ENCODE results near the gene BOK.

Gene BOK

GRCh38 chr2:241618296-241618805 is 59.8 kb downstream of the BOK start:
- Histone ChIP-seq H3K27ac (no peak overlapping the region), H3K27me3 (no peaks in the 10 kb centered on the region), H3K4me3 (no peak overlapping the region), H3K36me3 (peaks cover 0 to 12% (median 5%) of the 10 kb centered on the region in 3 donors), H3K4me1 (peaks cover 0 to 9% (median 2%) of the 10 kb centered on the region in 4 donors), H3K9me3 (no peaks in the 10 kb centered on the region)
- DNase-seq = no peak
- no peak for TF ChIP-seq CTCF (IDR thresholded peaks at IDR 0.05)
- intact Hi-C loops (cut with DNase I; ENCODE audit: low total_unique reads) = no loop called here

- no peaks in the 10 kb centered on the region for H3K27me3 ChIP-seq
- no peaks in the 10 kb centered on the region for H3K9me3 ChIP-seq
- H3K27ac ChIP-seq = no peak overlapping the region
- H3K4me3 ChIP-seq = no peak overlapping the region
- peaks cover 0 to 12% (median 5%) of the 10 kb centered on the region in 3 donors for H3K36me3 ChIP-seq
- peaks cover 0 to 9% (median 2%) of the 10 kb centered on the region in 4 donors for H3K4me1 ChIP-seq
- no peak for TF ChIP-seq CTCF (IDR thresholded peaks at IDR 0.05)
- intact Hi-C loops (cut with DNase I; ENCODE audit: low total_unique reads) = no loop called here
- no peak for DNase-seq
Observed at GRCh38 chr2:241618829-241619228, 60.3 kb downstream of the BOK start.

GRCh38 chr2:241619597-241620418 is 61.3 kb downstream of the BOK start:
- H3K4me1 ChIP-seq = peaks cover 0 to 9% (median 2%) of the 10 kb centered on the region in 4 donors
- no peak overlapping the region for H3K4me3 ChIP-seq
- no peaks in the 10 kb centered on the region for H3K27me3 ChIP-seq
- TF ChIP-seq CTCF (IDR thresholded peaks at IDR 0.05) = no peak
- intact Hi-C loops (cut with DNase I; ENCODE audit: low total_unique reads) = no loop called here
- peaks cover 0 to 12% (median 5%) of the 10 kb centered on the region in 3 donors for H3K36me3 ChIP-seq
- no peak for DNase-seq
- H3K27ac ChIP-seq = no peak overlapping the region
- no peaks in the 10 kb centered on the region for H3K9me3 ChIP-seq

- intact Hi-C loops (cut with DNase I; ENCODE audit: low total_unique reads) = no loop called here
- TF ChIP-seq CTCF (IDR thresholded peaks at IDR 0.05) = no peak
- Histone ChIP-seq H3K4me3 (no peak overlapping the region), H3K4me1 (peaks cover 0 to 9% (median 2%) of the 10 kb centered on the region in 4 donors), H3K36me3 (peaks cover 0 to 12% (median 5%) of the 10 kb centered on the region in 3 donors), H3K9me3 (no peaks in the 10 kb centered on the region), H3K27ac (no peak overlapping the region), H3K27me3 (no peaks in the 10 kb centered on the region)
- DNase-seq = no peak
Observed at GRCh38 chr2:241620419-241620769, 61.8 kb downstream of the BOK start.

Measured in tibial artery (tissue), 4 donors.